DND-41 (cell line): Measurements from ENCODE around the gene ABHD4.

Experiments used
- EZH2 ChIP-seq: IDR thresholded peaks from 3 replicates; pipeline ENCODE4 v1.6.1; 2012; ENCODE audit warnings: borderline replicate concordance, low read depth, mild to moderate bottlenecking, moderate library complexity, low read length, inconsistent platforms; ENCODE audit not compliant: severe bottlenecking
- TF ChIP-seq, protein P1 (sequence below): IDR thresholded peaks from 2 replicates; pipeline ENCODE4 v1.5.1; 2012; ENCODE audit warnings: borderline replicate concordance, low read length, moderate library complexity, mild to moderate bottlenecking; ENCODE audit not compliant: poor library complexity, severe bottlenecking; ENCODE audit errors: extremely low read depth

DNA sequence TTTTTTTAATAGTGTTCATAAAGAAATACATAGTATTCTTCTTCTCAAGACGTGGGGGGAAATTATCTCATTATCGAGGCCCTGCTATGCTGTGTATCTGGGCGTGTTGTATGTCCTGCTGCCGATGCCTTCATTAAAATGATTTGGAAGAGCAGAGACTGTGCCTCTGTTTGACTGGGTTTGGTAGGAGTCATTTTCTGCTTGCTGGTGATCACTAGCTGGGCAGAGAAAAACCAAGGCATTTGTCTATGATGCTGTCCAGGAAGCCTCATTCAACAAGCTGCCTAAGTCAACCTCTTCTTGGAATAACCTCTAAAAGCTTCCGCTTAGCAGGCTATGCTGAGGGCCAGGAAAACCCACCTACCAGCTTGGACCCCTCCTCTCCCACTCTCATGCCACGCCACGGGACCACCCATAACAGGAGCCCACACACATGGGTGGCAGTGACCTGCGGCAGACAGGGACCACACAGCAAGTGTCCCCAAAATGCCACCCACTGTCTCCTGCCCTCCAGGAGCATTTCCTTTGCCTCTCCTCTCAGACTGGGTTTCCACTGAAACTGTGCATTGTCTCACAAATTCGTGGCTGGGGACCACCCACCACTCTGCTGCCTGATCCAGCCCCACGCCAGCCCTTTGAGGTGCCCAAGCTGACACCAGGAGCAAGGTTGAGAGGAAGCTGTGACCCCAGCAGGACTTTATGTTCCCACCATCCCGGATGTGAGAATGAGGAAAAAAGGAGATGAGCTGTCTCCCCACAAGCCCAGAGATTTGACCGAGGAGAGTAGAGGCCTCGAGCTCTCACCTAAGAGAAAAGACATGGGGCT lies 45.9 kb upstream of the ABHD4 start:
- no peak for TF ChIP-seq EZH2
- TF ChIP-seq, protein P1, sequence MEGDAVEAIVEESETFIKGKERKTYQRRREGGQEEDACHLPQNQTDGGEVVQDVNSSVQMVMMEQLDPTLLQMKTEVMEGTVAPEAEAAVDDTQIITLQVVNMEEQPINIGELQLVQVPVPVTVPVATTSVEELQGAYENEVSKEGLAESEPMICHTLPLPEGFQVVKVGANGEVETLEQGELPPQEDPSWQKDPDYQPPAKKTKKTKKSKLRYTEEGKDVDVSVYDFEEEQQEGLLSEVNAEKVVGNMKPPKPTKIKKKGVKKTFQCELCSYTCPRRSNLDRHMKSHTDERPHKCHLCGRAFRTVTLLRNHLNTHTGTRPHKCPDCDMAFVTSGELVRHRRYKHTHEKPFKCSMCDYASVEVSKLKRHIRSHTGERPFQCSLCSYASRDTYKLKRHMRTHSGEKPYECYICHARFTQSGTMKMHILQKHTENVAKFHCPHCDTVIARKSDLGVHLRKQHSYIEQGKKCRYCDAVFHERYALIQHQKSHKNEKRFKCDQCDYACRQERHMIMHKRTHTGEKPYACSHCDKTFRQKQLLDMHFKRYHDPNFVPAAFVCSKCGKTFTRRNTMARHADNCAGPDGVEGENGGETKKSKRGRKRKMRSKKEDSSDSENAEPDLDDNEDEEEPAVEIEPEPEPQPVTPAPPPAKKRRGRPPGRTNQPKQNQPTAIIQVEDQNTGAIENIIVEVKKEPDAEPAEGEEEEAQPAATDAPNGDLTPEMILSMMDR: no peak
